ENCODE results near the gene CLCNKB. TPM values are rescaled to one million over a fixed set of nuclear protein-coding genes. Genes with fewer than 3 reads are reported as not detected.

CLCNKB gene
- not detected for total RNA-seq

- Histone ChIP-seq H3K36me3 (no peaks in the 10 kb centered on the region), H3K9me3 (no peaks in the 10 kb centered on the region), H3K27ac (no peak within 1 kb of the TSS), H3K4me3 (no peak within 1 kb of the TSS), H3K27me3 (no peaks in the 10 kb centered on the region), H3K4me1 (no peaks in the 10 kb centered on the region)
- in situ Hi-C loops (cut with MboI; ENCODE audit: low sequenced_read_pairs in 4 of 4) = loop anchor here in 1 of 4 donors (10.0 kb wide), 1 partner anchor 49 kb away; no protein-coding TSS in a partner anchor
- DNase-seq = no peak
- no peak for TF ChIP-seq POLR2A (IDR thresholded peaks at IDR 0.05)
- TF ChIP-seq, protein P1, sequence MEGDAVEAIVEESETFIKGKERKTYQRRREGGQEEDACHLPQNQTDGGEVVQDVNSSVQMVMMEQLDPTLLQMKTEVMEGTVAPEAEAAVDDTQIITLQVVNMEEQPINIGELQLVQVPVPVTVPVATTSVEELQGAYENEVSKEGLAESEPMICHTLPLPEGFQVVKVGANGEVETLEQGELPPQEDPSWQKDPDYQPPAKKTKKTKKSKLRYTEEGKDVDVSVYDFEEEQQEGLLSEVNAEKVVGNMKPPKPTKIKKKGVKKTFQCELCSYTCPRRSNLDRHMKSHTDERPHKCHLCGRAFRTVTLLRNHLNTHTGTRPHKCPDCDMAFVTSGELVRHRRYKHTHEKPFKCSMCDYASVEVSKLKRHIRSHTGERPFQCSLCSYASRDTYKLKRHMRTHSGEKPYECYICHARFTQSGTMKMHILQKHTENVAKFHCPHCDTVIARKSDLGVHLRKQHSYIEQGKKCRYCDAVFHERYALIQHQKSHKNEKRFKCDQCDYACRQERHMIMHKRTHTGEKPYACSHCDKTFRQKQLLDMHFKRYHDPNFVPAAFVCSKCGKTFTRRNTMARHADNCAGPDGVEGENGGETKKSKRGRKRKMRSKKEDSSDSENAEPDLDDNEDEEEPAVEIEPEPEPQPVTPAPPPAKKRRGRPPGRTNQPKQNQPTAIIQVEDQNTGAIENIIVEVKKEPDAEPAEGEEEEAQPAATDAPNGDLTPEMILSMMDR (IDR thresholded peaks at IDR 0.05 in 4 of 5, conservative IDR thresholded peaks at IDR 0.05 in 1 of 5) = no peak
- intact Hi-C loops (cut with DNase I; ENCODE audit: low total_unique reads) = no loop called here
- ATAC-seq = no peak
These were observed at the start of gene CLCNKB for GRCh38 chr1:16043521-16043920. TSS of gene CLCNKB (plus strand) at chr1:16043782. CDS start at chr1:16044493, 711 bp downstream.

DNA sequence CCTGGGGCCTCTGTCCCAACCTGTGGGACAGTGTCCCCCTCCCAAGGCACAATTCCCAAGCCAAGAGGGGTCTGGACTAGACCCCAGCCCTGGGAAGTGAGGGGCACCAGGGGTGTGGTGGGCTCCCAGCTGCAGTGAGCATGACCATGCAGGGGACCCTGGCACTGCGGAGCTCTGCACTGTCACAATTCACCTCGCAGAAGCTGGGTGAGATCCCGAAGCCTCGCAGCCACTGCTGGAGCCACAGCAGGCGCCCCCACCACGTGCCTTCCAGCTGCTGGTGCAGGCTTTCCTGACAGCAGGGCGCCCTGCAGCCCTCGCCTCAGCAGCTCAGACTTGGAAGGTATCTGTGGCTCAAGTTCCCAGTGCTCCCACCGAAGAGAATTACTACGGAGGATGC, 49.5 kb upstream of the CLCNKB start:
- no peak overlapping the region for H3K4me3 ChIP-seq
- ATAC-seq (no peak), DNase-seq (no peak)
- no peaks in the 10 kb centered on the region for H3K9me3 ChIP-seq
- in situ Hi-C loops (cut with MboI; ENCODE audit: low sequenced_read_pairs in 4 of 4) = loop anchor here in 3 of 4 donors (10.0 to 25.0 kb wide), 3 partner anchors 51 to 182 kb away; partner anchors contain the start of genes CLCNKB (in 1 of the 3) and UQCRHL (in 1 of the 3)
- H3K4me1 ChIP-seq = no peaks in the 10 kb centered on the region
- no peaks in the 10 kb centered on the region for H3K36me3 ChIP-seq
- H3K27me3 ChIP-seq = no peaks in the 10 kb centered on the region
- no peak for TF ChIP-seq POLR2A (IDR thresholded peaks at IDR 0.05)
- TF ChIP-seq, protein P1 (IDR thresholded peaks at IDR 0.05 in 4 of 5, conservative IDR thresholded peaks at IDR 0.05 in 1 of 5) = no peak
- intact Hi-C loops (cut with DNase I; ENCODE audit: low total_unique reads) = loop anchor here (5.0 kb wide), 1 partner anchor 177 kb away; no protein-coding TSS in a partner anchor
- H3K27ac ChIP-seq = no peak overlapping the region

DNA sequence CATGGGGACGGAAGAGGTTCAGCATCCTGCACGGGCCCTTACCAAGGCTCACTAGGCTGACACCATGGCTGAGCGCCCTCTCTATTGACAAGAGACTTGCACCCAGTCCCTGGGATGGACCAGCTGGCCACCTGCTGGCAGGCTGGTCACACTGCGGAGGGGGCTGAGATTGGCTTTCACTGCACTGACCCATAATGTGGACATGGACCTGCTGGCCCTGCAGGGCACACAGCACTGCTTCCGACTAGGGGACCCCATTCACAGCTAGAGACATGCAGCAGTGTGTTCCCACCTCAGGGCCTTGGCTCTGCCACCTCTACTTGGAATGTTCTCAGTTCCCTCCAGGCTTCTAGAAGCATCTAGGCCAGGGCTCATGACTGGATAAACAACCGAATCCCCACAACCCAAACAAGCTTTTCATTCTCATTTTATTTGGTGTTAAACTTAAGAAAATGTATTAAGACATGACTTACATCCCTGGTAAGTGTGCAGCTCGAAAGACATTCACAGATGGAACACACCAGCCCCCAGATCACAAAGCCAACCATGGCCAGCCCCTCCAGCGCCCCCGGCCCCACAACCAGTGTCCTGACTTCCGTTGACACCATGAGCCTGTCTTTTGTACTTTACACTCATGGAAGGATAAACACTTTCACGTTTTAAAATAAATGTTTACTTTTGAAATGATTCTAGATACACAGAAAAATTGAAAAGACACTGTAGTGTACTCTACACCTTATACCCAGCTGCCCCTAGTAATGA, 48.8 kb upstream of the CLCNKB start:
- no peaks in the 10 kb centered on the region for H3K36me3 ChIP-seq
- ATAC-seq = peak; percentile 42 to 54
- no peak overlapping the region for H3K4me3 ChIP-seq
- in situ Hi-C loops (cut with MboI; ENCODE audit: low sequenced_read_pairs in 4 of 4) (loop anchor here in 3 of 4 donors (10.0 to 25.0 kb wide), 3 partner anchors 50 to 182 kb away; partner anchors contain the start of genes CLCNKB (in 1 of the 3) and UQCRHL (in 1 of the 3)), intact Hi-C loops (cut with DNase I; ENCODE audit: low total_unique reads) (loop anchor here (5.0 kb wide), 1 partner anchor 177 kb away; no protein-coding TSS in a partner anchor)
- H3K27me3 ChIP-seq = no peaks in the 10 kb centered on the region
- H3K27ac ChIP-seq = no peak overlapping the region
- TF ChIP-seq, protein P1 (IDR thresholded peaks at IDR 0.05 in 4 of 5, conservative IDR thresholded peaks at IDR 0.05 in 1 of 5) = peak; percentile 58 to 93 (median 80)
- TF ChIP-seq POLR2A (IDR thresholded peaks at IDR 0.05) = no peak
- DNase-seq = peak in 1 of 2 donors; percentile 37
- H3K4me1 ChIP-seq = no peaks in the 10 kb centered on the region
- H3K9me3 ChIP-seq = no peaks in the 10 kb centered on the region

- H3K36me3 ChIP-seq = no peaks in the 10 kb centered on the region
- H3K4me1 ChIP-seq = no peaks in the 10 kb centered on the region
- in situ Hi-C loops (cut with MboI; ENCODE audit: low sequenced_read_pairs in 4 of 4) = loop anchor here in 3 of 4 donors (10.0 to 25.0 kb wide), 3 partner anchors 48 to 185 kb away; partner anchors contain the start of genes CLCNKB (in 1 of the 3) and UQCRHL (in 1 of the 3)
- ATAC-seq = no peak
- DNase-seq = no peak
- no peak overlapping the region for H3K4me3 ChIP-seq
- H3K27me3 ChIP-seq = no peaks in the 10 kb centered on the region
- TF ChIP-seq, protein P1 (IDR thresholded peaks at IDR 0.05 in 4 of 5, conservative IDR thresholded peaks at IDR 0.05 in 1 of 5) = no peak
- TF ChIP-seq POLR2A (IDR thresholded peaks at IDR 0.05) = no peak
- H3K9me3 ChIP-seq = no peaks in the 10 kb centered on the region
- no peak overlapping the region for H3K27ac ChIP-seq
- intact Hi-C loops (cut with DNase I; ENCODE audit: low total_unique reads) = no loop called here
These were observed 46.5 kb upstream of the CLCNKB start for GRCh38 chr1:15997076-15997585.

All from gastrocnemius medialis (tissue), 4 donors.